Activated effector memory CD4-positive, alpha-beta T cell treated with Interleukin-2 at 50 U/mL for 16 hours (primary cell): ENCODE results near the gene DPM2.

Experiments used
- DNase-seq: peaks from one replicate; pipeline ENCODE4 v3.0.0-alpha.2; 2020

Gene DPM2

GRCh38 chr9:127937388-127938297 is at the start of gene DPM2:
Gene DPM2, minus strand, starts transcription at chr9:127937854. Its CDS starts 34 bp downstream, at chr9:127937820.
- DNase-seq = peak; percentile 81

- DNase-seq = no peak
Measured at GRCh38 chr9:127987103-127987614, 49.5 kb upstream of the DPM2 start.

- no peak for DNase-seq
Measured at GRCh38 chr9:127985011-127985410, 47.4 kb upstream of the DPM2 start.

GRCh38 chr9:127983847-127984289 is 46.2 kb upstream of the DPM2 start:
- DNase-seq = no peak

GRCh38 chr9:127982912-127983311 is 45.3 kb upstream of the DPM2 start:
- no peak for DNase-seq

DNA sequence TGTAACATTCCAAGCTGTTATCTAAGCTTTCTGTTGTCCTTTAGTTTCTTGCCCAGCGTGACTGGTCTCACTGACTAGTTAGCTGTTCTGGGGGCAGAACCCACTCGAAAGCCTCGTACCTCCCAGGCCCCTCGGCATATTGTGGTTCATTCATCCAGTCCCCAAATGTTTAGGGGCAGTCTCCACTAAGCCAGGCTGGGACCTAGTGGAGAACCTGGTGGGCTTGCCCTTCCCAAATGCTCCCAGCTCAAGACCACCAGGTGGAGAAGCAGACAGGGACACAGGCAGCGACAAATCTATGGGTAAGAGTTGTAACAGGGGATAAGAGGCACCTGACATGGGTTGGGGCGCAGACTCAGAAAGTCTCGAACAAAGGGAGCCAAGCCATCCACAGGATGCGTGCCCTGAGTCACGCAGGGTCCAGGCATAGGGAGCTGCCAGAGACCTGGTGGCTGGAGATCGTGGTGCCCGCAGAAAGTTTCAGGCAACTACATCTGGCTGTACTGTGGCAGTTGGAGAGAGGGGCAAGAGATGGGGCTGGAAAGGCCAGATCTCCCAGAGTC is 44.0 kb upstream of the DPM2 start:
- no peak for DNase-seq

GRCh38 chr9:127980706-127981558 is 43.3 kb upstream of the DPM2 start, which contains the start of gene EEIG1:
Gene EEIG1, minus strand, starts transcription at chr9:127980989. Its CDS starts 852 bp downstream, at chr9:127980137.
- peak; percentile 98 for DNase-seq

DNA sequence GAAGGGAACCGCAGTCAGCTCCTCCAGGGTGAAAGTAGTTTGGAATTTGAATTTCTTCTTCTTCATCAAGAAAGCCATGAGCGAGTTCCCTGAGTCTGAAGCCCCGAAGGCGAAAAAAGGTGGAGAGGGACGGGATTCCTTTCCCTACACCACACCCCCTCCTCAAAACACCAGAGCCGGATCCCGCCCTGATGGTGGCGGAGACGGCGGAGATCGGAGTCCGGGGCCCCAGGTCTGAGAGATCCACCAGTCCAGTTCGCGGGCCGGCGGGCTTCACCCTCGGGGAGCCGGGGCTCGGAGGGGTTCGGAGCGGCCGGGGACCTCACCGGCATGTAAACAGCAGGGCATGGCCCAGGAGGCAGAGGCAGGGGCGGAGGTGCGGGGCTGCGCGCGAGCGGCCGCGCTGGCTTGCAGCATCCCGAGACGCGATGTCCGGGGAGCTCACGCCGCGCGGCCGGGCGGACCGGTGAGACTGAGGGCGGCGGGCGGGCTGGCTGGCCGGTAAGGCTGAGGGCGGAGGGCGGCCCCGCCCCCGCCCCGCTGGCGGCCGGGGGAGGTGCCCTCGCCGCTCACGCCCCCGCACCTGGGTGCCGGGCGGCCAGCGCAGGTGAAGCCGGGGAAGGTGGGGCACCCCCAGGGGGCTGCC is 42.5 kb upstream of the DPM2 start:
- peak; percentile 49 for DNase-seq

- DNase-seq = no peak
Measured at GRCh38 chr9:127979333-127980059, 41.8 kb upstream of the DPM2 start.

- no peak for DNase-seq
Measured at GRCh38 chr9:127979015-127979332, 41.3 kb upstream of the DPM2 start.

DNA sequence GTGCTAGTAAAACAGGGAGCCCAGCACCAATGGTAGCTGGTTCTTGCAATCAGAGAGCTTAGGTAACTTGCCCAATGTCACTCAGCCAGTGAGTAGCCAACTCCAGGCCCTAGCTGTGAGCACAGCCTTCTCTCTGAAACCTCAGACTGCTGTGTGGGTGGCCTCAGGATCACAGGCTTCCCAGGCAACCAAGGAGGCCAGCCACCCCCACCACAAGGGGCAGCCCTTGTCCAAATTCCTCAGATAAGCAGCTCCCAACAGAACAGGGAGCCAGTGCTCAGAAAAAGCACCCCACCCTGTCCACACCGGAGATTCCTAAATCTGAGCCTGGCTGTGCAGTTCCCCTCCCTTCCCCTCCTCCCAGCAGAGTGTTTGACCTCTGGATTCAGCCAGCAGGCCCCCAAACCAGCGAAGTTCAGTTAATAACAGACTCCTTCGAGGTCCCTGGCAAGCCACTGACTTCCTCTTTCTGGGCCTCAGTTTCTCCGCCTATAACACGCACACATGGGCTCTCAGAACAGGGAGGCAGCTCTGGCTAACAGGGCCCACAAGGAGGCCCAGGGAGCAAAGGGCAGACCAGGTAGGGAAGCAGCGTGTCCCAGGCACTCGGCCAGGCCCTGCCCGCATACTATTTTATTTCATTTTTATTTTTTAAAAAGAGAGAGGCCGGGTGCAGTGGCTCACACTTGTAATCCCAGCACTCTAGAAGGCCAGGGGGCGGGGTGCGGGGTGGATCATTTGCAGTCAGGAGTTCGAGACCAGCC is 40.4 kb upstream of the DPM2 start:
- DNase-seq = no peak

- DNase-seq = no peak
Measured at GRCh38 chr9:127977009-127977883, 39.6 kb upstream of the DPM2 start.

GRCh38 chr9:127976498-127976897 is 38.8 kb upstream of the DPM2 start:
- peak; percentile 43 for DNase-seq

- DNase-seq = no peak
Measured at GRCh38 chr9:127975376-127976315, 38.0 kb upstream of the DPM2 start.

DNA sequence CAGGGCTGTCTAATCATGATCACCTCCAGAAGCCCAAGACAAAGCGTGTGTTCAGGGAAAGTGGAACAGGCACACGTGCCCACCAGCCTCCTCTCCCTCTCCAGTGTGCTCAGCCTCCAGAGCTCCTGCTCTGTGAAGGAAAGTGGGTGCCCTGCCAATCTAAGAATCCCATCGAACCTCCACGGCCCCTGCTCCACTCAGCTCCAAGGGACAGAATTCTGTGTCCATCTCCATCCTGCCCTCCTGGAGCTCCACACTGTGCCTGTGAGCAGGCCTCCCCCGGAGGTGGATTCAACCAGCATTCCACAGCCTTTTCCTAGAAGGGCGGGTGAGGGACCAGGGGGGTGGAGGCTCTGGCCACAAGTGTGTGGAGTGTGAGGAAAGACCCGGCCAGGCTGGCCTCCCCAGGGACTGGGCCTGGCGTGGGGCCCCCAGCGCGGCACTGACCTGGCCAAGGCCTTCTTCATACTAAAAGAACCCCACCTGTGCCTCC is 37.2 kb upstream of the DPM2 start:
- no peak for DNase-seq

- DNase-seq = no peak
Measured at GRCh38 chr9:127974001-127974768, 36.5 kb upstream of the DPM2 start.

DNA sequence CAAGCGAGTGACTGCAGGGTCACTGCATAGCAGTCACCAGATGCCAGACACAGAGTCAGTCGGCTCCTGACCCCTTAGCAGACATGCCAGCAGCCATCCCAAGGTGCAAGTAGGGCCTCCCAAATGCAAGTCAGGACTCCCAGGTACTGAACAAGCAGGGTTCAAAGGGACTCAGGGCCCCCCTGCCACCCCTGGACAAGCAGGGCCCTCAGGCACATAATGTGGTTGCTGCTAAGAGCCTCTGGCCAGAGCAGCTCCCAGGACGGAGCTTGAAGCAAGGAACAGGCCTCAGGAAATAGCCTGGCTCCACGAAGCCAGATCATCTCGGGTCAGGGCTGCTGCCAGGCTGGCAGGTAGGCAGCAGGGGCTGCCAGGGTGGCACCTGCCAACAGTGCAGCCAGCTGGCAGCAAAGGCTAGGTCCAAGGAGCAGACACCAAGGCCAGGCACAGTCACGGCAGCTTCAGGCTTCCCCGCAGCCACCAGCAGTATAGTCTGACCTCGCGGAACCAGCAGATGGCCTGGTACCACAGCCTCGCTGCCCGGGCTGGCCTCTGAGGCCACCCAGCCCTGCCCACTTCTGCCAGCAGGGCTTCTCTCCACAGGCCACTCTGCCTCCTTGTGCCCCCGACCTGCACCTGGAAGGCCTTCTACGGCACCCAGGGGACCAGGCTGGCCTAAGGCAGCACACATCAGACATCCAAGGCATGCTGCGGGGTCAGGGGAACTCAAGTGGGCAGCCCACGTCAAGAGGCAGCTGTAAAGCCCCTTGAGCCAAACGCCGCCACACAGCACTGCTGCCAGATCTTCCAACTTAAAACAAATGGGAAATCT is 35.7 kb upstream of the DPM2 start:
- DNase-seq = no peak
